ENCODE data around the gene STRA6.

The STRA6 gene

DNA sequence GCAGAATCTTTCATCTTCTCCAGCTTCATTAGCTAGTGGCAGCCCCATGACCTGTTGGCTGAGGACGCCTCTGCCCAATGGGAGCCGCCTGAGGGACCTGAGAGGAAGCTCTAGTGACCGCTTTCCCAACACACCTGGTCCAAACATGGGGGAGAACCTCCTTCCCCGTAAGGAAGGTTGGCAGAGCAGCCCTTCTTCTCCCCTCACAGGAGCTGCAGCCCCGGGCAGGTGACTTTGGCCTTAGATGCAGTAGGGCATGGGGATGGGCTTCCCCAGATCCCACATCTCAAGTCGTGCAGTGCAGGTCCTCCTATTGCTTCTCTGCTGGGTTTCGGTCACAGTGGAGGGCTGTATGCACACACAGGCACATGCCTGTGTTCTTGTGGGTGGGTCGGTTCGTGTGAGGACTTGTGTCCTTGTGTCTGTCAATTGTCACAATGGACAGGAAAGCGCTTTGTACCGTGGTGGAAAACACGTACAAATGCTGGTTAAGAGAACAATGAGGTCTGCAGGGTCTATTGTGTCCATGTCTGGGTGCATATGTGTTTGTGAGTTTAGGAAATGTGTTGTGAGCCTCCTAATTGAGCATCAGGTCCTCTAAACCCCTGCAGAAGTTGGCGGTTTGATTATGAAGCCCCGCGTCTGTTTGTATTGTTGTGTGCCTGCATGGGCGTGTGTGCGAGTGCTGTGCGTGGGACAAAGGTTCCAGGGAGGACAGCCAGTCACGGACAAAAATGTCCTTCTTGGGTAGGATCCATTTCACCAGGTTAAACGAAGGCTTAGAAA lies 70.8 kb downstream of the STRA6 start:
- DNase-seq = no peak

DNA sequence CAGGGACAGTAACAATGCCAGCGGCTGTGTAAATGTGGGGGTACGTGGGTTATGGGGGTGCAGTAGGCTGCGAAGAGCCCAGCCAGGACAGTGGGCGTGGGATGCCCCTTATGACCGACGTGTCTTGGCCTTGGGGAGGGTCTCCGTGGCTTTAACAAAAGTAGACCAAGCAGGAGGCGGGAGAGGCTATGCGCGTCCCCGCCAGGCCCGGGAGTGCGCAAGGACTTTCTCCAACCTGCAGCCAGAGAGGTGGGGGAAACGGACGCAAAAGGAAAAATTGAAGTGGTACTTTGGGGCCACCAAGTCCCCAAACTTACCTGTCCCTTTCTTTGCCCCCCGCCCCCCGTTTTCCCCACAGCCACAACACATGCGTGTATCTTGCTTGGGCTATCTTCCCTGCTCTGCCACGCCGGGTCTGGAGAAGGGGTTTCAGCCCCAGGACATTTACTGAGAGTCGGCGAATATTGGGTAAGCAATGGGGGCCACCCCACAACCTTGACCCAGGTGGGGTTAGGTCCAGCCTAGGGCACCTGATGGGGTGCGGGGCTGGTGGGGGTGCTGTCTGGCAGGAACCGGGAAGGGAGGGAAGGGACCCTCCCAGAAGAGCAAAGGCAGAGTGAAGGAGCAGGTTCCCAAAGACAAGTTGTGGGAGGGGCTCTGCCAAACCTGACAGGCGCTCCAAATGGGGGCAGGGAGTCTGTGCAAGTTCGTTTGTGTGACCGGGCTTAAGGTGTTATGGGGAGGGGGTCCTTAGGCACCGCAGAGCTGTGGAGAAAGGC lies 71.5 kb downstream of the STRA6 start:
- no peak for DNase-seq

DNA sequence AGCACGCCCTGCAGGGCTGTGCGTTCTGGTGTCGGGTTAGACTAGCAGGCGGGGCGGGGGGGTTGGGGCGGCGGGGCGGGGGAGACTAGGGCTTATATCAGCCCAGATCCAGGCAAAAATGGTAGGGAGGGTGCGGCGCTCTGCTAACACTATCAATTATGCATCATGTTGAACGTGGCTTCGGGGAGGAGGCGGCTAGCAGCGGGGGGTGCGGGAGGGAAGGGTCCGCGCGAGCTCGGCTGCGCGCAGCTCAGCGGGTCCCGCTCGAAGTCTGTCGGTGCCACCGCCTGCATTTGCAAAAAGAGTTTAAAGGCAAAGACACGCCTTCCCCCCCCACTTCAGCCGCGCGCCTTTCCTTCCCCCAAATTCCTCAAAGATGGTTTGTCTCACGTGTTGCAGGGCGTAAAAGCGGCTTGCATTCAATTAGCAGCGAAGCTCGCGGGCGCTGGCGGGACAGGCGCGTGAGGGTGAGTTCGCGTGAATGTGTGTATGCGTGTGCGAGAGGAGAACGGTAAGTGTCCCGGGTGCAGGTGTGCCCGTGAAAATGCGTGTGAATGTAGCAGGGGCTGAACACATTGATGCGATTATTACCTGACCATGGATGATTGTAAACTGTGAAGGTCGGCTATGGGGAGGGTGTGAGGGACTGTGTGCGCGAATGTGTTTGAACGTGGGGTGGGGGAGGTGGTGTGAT lies 72.3 kb downstream of the STRA6 start, which contains the start of gene ISLR2:
TSS of gene ISLR2 (plus strand) at position 432 of the 694 bp plus-strand sequence. CDS start 2,169 bp downstream, outside the sequence.
- DNase-seq = no peak

DNA sequence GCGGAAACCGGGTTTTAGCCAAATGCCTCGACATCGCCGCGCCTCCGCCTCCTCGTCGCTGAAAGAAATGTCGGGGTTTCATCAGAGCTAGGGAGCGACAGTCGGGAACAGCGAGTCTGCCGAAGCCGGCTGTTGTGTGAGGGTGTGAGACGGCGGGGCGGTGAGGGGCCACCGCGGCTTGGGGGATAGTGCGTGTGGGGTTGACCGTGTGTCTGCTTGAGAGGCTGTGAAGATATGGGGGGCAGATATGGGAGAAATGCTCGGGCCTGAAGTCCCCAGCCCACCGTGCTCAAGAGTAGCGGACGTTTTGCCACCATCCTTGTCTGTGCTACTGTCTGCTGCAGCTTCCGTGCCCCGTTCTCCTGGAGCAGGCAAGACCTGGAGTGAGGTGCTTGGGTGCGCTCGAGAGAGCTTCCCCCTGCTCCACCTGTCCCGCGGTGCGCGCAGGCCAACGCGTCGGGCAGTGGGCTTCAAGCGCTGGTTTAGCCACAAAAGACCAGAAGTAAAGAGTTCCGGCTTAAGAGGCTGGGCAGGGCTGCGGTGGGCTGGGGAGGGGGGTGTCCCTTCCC lies 72.9 kb downstream of the STRA6 start:
- no peak for DNase-seq

Data from fibroblast of skin of abdomen (primary cell).